Measurements from ENCODE around the gene UPK2. TPM values are rescaled to one million over a fixed set of nuclear protein-coding genes. Genes with fewer than 3 reads are reported as not detected.

The UPK2 gene
- total RNA-seq, 2 experiments from 2014 or later = 0.19 to 0.32 TPM

- intact Hi-C loops (cut with DNase I, micrococcal nuclease) = loop anchor here (1.0 to 5.0 kb wide), 11 partner anchors 16 to 706 kb away; partner anchors contain the start of genes CXCR5 (in 2 of the 2), KMT2A (in 2 of the 2), RPS25 (in 2 of the 2) and TRAPPC4 (in 2 of the 2)
- ATAC-seq = peak; percentile 51
- POLR2A ChIA-PET = interaction anchor here (0.6 to 2.6 kb wide), 3 partner anchors 18 to 163 kb away, joined by 3 to 10 read pairs (median 4); no protein-coding TSS in a partner anchor
These were observed 27.8 kb upstream of the UPK2 start for GRCh38 chr11:118928101-118928869.

GRCh38 chr11:118928870-118929500, 27.1 kb upstream of the UPK2 start:
- intact Hi-C loops (cut with DNase I, micrococcal nuclease) = loop anchor here (1.0 to 5.0 kb wide), 13 partner anchors 17 to 707 kb away; partner anchors contain the start of genes CXCR5 (in 2 of the 2), KMT2A (in 2 of the 2), RPS25 (in 2 of the 2) and TRAPPC4 (in 2 of the 2)
- no peaks in the 10 kb centered on the region for H3K36me3 Mint-ChIP-seq (ENCODE audit: low read depth)
- DNase-seq (peak; percentile 72), ATAC-seq (peak; percentile 1)
- peaks cover 40% of the 10 kb centered on the region for H3K4me1 Mint-ChIP-seq
- ChIA-PET POLR2A (interaction anchor here (1.0 to 2.6 kb wide), 4 partner anchors 14 to 136 kb away, joined by 4 to 10 read pairs (median 7); partner anchors contain the start of gene CXCR5), CTCF (interaction anchor here (0.6 to 4.5 kb wide), 7 partner anchors 14 to 141 kb away, joined by 3 to 96 read pairs (median 4); partner anchors contain the start of genes CXCR5 and VPS11)
- no peaks in the 10 kb centered on the region for H3K27me3 Mint-ChIP-seq
- no peaks in the 10 kb centered on the region for H3K9me3 Mint-ChIP-seq (ENCODE audit: low read depth)
- H3K27ac Mint-ChIP-seq = peak overlapping the region; percentile 97
- H3K4me3 Mint-ChIP-seq = peak overlapping the region; percentile 86

More at GRCh38 chr11:118928101-118928869, 27.8 kb upstream of the UPK2 start:
- peak; percentile 95 for DNase-seq
- Mint-ChIP-seq H3K27ac (peak overlapping the region; percentile 97), H3K4me1 (peaks cover 42% of the 10 kb centered on the region), H3K36me3 (ENCODE audit: low read depth) (no peaks in the 10 kb centered on the region), H3K9me3 (ENCODE audit: low read depth) (no peaks in the 10 kb centered on the region), H3K4me3 (peak overlapping the region; percentile 86), H3K27me3 (no peaks in the 10 kb centered on the region)
- CTCF ChIA-PET = interaction anchor here (0.5 to 1.7 kb wide), 7 partner anchors 22 to 247 kb away, joined by 3 to 9 read pairs (median 3); partner anchors contain the start of gene CXCR5

- ChIA-PET POLR2A (interaction anchor here (0.5 to 2.6 kb wide), 9 partner anchors 15 to 141 kb away, joined by 4 to 10 read pairs (median 4); partner anchors contain the start of genes CXCR5 and DDX6), CTCF (interaction anchor here (0.5 to 4.5 kb wide), 21 partner anchors 10 to 240 kb away, joined by 3 to 96 read pairs (median 4); partner anchors contain the start of genes CENATAC, CXCR5 and VPS11)
- ATAC-seq = peak; percentile 24
- H3K36me3 Mint-ChIP-seq (ENCODE audit: low read depth) = no peaks in the 10 kb centered on the region
- peak; percentile 92 for DNase-seq
- H3K4me3 Mint-ChIP-seq = peak overlapping the region; percentile 86
- H3K27ac Mint-ChIP-seq = peak overlapping the region; percentile 93
- H3K9me3 Mint-ChIP-seq (ENCODE audit: low read depth) = no peaks in the 10 kb centered on the region
- intact Hi-C loops (cut with DNase I, micrococcal nuclease) = loop anchor here (1.0 to 5.0 kb wide), 18 partner anchors 11 to 707 kb away; partner anchors contain the start of genes KMT2A (in 2 of the 2), ATP5MG (in 1 of the 2), CBL (in 1 of the 2) and CD3D (in 1 of the 2)
- peaks cover 40% of the 10 kb centered on the region for H3K4me1 Mint-ChIP-seq
- H3K27me3 Mint-ChIP-seq = no peaks in the 10 kb centered on the region
These were observed 26.5 kb upstream of the UPK2 start for GRCh38 chr11:118929501-118930093.

GRCh38 chr11:118930094-118930712, 25.9 kb upstream of the UPK2 start:
- ChIA-PET POLR2A (interaction anchor here (0.5 to 2.6 kb wide), 9 partner anchors 14 to 142 kb away, joined by 3 to 10 read pairs (median 4); partner anchors contain the start of genes CXCR5 and DDX6), CTCF (interaction anchor here (0.5 to 4.5 kb wide), 28 partner anchors 8 to 243 kb away, joined by 3 to 96 read pairs (median 4); partner anchors contain the start of genes CENATAC, CXCR5 and VPS11)
- peak; percentile 93 for DNase-seq
- Mint-ChIP-seq H3K27ac (peak overlapping the region; percentile 93), H3K27me3 (no peaks in the 10 kb centered on the region), H3K4me3 (peak overlapping the region; percentile 86), H3K9me3 (ENCODE audit: low read depth) (no peaks in the 10 kb centered on the region), H3K4me1 (peaks cover 40% of the 10 kb centered on the region), H3K36me3 (ENCODE audit: low read depth) (no peaks in the 10 kb centered on the region)
- ATAC-seq = peak; percentile 37
- intact Hi-C loops (cut with DNase I, micrococcal nuclease) = loop anchor here (1.0 to 2.0 kb wide), 9 partner anchors 10 to 240 kb away; partner anchors contain the start of genes CENATAC (in 1 of the 2), DDX6 (in 1 of the 2), HYOU1 (in 1 of the 2) and SLC37A4 (in 1 of the 2)

GRCh38 chr11:118931571-118931970, 24.5 kb upstream of the UPK2 start:
- DNase-seq (no peak), ATAC-seq (no peak)
- Mint-ChIP-seq H3K4me1 (peaks cover 34% of the 10 kb centered on the region), H3K27me3 (no peaks in the 10 kb centered on the region), H3K27ac (no peak overlapping the region), H3K4me3 (peak overlapping the region; percentile 86), H3K36me3 (ENCODE audit: low read depth) (no peaks in the 10 kb centered on the region), H3K9me3 (ENCODE audit: low read depth) (no peaks in the 10 kb centered on the region)
- ChIA-PET CTCF (interaction anchor here (0.7 to 4.5 kb wide), 13 partner anchors 8 to 242 kb away, joined by 3 to 96 read pairs (median 4); partner anchors contain the start of genes C2CD2L and CXCR5), POLR2A (interaction anchor here (0.5 kb wide), 1 partner anchor 135 kb away, joined by 3 read pairs; no protein-coding TSS in a partner anchor)
- intact Hi-C loops (cut with DNase I, micrococcal nuclease) = loop anchor here in 1 of 2 experiments (2.0 kb wide), 1 partner anchor 141 kb away; the partner anchor contains the start of gene DDX6

GRCh38 chr11:118933486-118933885, 22.6 kb upstream of the UPK2 start:
- Mint-ChIP-seq H3K27me3 (no peaks in the 10 kb centered on the region), H3K4me3 (no peak overlapping the region), H3K27ac (no peak overlapping the region), H3K36me3 (ENCODE audit: low read depth) (no peaks in the 10 kb centered on the region), H3K4me1 (peaks cover 17% of the 10 kb centered on the region), H3K9me3 (ENCODE audit: low read depth) (no peaks in the 10 kb centered on the region)
- ATAC-seq = no peak
- POLR2A ChIA-PET = interaction anchor here (0.7 kb wide), 1 partner anchor 808 kb away, joined by 3 read pairs; no protein-coding TSS in a partner anchor
- CTCF ChIA-PET = interaction anchor here (0.6 to 4.5 kb wide), 3 partner anchors 21 to 120 kb away, joined by 3 to 96 read pairs (median 3); no protein-coding TSS in a partner anchor
- intact Hi-C loops (cut with DNase I, micrococcal nuclease) = no loop called here
- DNase-seq = no peak

- H3K4me1 Mint-ChIP-seq = peaks cover 32% of the 10 kb centered on the region
- ChIA-PET CTCF (interaction anchor here (0.9 kb wide), 1 partner anchor 10 kb away, joined by 3 read pairs; the partner anchor contains the start of gene BCL9L), POLR2A (interaction anchor here (0.6 kb wide), 1 partner anchor 492 kb away, joined by 5 read pairs; no protein-coding TSS in a partner anchor)
- no peaks in the 10 kb centered on the region for H3K36me3 Mint-ChIP-seq (ENCODE audit: low read depth)
- H3K27me3 Mint-ChIP-seq = no peaks in the 10 kb centered on the region
- ATAC-seq = no peak
- DNase-seq = no peak
- no peaks in the 10 kb centered on the region for H3K9me3 Mint-ChIP-seq (ENCODE audit: low read depth)
- intact Hi-C loops (cut with DNase I, micrococcal nuclease) = no loop called here
- no peak overlapping the region for H3K4me3 Mint-ChIP-seq
- H3K27ac Mint-ChIP-seq = no peak overlapping the region
These were observed 20.7 kb upstream of the UPK2 start for GRCh38 chr11:118935376-118935775.

- intact Hi-C loops (cut with DNase I, micrococcal nuclease) = no loop called here
- no peak overlapping the region for H3K4me3 Mint-ChIP-seq
- H3K27ac Mint-ChIP-seq = peak overlapping the region; percentile 61
- peaks cover 37% of the 10 kb centered on the region for H3K4me1 Mint-ChIP-seq
- CTCF ChIA-PET = interaction anchor here (0.6 to 2.6 kb wide), 4 partner anchors 8 to 249 kb away, joined by 3 to 24 read pairs (median 6); no protein-coding TSS in a partner anchor
- H3K9me3 Mint-ChIP-seq (ENCODE audit: low read depth) = no peaks in the 10 kb centered on the region
- no peak for DNase-seq
- POLR2A ChIA-PET = no interaction called here
- no peaks in the 10 kb centered on the region for H3K27me3 Mint-ChIP-seq
- no peak for ATAC-seq
- no peaks in the 10 kb centered on the region for H3K36me3 Mint-ChIP-seq (ENCODE audit: low read depth)
These were observed 17.4 kb upstream of the UPK2 start for GRCh38 chr11:118938491-118939403.

GRCh38 chr11:118939404-118939915, 16.6 kb upstream of the UPK2 start:
- H3K27ac Mint-ChIP-seq = peak overlapping the region; percentile 61
- H3K27me3 Mint-ChIP-seq = no peaks in the 10 kb centered on the region
- ChIA-PET POLR2A (interaction anchor here (0.7 to 1.2 kb wide), 3 partner anchors 27 to 150 kb away, joined by 3 to 4 read pairs (median 4); no protein-coding TSS in a partner anchor), CTCF (interaction anchor here (0.6 to 2.6 kb wide), 6 partner anchors 9 to 250 kb away, joined by 3 to 24 read pairs (median 5); no protein-coding TSS in a partner anchor)
- intact Hi-C loops (cut with DNase I, micrococcal nuclease) = no loop called here
- H3K36me3 Mint-ChIP-seq (ENCODE audit: low read depth) = no peaks in the 10 kb centered on the region
- peaks cover 37% of the 10 kb centered on the region for H3K4me1 Mint-ChIP-seq
- no peak for ATAC-seq
- no peak overlapping the region for H3K4me3 Mint-ChIP-seq
- DNase-seq = no peak
- H3K9me3 Mint-ChIP-seq (ENCODE audit: low read depth) = no peaks in the 10 kb centered on the region

Measured in activated CD4-positive, alpha-beta T cell treated with anti-CD3 and anti-CD28 coated beads for 36 hours (primary cell).